ENCODE measurements around the gene MEDAG. TPM values are rescaled to one million over a fixed set of nuclear protein-coding genes. Genes with fewer than 3 reads are reported as not detected.

The MEDAG gene
- total RNA-seq, 1 donor from 2014 or later: not detected

GRCh38 chr13:30972888-30973377 is 66.9 kb downstream of the MEDAG start:
- Mint-ChIP-seq H3K4me3 (no peak overlapping the region), H3K36me3 (ENCODE audit: low read depth) (no peaks in the 10 kb centered on the region), H3K27me3 (ENCODE audit: low read depth) (no peaks in the 10 kb centered on the region), H3K9me3 (no peaks in the 10 kb centered on the region), H3K4me1 (peaks cover 16% of the 10 kb centered on the region), H3K27ac (ENCODE audit: unreplicated experiment) (no peak overlapping the region)
- TF ChIP-seq CTCF (conservative IDR thresholded peaks at IDR 0.05): no peak
- DNase-seq (ENCODE audit: low read depth, low spot score): no peak

DNA sequence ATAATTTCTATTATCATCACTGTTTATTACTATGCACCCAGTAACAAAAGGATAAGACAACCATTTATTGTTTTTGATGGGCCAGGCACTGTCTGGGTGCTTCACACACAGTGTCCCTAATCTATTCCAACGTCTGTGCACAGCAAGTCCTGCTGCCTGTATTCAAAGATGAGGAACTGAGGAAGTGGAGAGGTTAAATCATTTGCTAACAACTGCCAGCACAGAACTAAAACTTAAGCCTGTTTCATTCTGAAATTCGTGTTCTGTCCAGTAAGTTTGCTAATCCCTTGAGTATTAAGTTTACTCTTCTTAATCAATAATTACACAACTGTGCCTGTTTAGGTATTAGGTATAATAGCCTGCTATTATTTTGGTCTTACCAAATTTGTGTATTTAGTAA is 68.3 kb downstream of the MEDAG start:
- Mint-ChIP-seq H3K4me1 (peaks cover 7% of the 10 kb centered on the region), H3K27ac (ENCODE audit: unreplicated experiment) (no peak overlapping the region), H3K4me3 (no peak overlapping the region), H3K9me3 (no peaks in the 10 kb centered on the region), H3K27me3 (ENCODE audit: low read depth) (no peaks in the 10 kb centered on the region), H3K36me3 (ENCODE audit: low read depth) (no peaks in the 10 kb centered on the region)
- no peak for TF ChIP-seq CTCF (conservative IDR thresholded peaks at IDR 0.05)
- no peak for DNase-seq (ENCODE audit: low read depth, low spot score)

Other genes starting within 250 kb of the MEDAG start
- not detected in 2 replicates for gene ALOX5AP, start 170.7 kb upstream of the MEDAG start, total RNA-seq
- gene TEX26, start 26.4 kb downstream of the MEDAG start, total RNA-seq: not detected in 2 replicates